LNCAP (cell line): ENCODE data around the gene CDKN2AIP.

ENCODE experiments used
- CTCF ChIP-seq: fragments of 450-650 bp; IDR thresholded peaks from 2 replicates; pipeline ENCODE4 v1.5.1; 2017; ENCODE audit warnings: mild to moderate bottlenecking

CDKN2AIP gene

DNA sequence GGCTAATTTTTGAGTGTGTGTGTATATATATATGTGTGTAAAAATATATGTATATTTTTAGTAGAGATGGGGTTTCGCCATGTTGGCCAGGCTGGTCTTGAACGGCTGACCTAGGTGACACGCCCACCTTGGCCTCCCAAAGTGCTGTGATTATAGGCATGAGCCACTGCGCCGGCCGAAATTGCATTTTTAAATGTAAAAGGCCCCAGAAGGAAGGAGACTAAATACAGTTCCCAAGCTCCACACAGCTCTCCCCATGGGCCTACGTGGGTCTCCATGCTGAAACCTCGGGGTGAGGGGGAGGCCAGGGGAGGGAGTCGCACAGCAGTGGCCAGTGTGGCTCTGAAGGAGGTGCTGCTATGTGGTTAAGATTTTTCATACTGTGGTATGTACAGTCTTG is 12.8 kb upstream of the CDKN2AIP start:
- no peak for TF ChIP-seq CTCF

GRCh38 chr4:183434264-183434663 is 10.2 kb upstream of the CDKN2AIP start:
- TF ChIP-seq CTCF = no peak

- no peak for TF ChIP-seq CTCF
These were observed 9.7 kb upstream of the CDKN2AIP start for GRCh38 chr4:183434666-183435190.

GRCh38 chr4:183435803-183436202 is 8.6 kb upstream of the CDKN2AIP start:
- TF ChIP-seq CTCF = no peak

DNA sequence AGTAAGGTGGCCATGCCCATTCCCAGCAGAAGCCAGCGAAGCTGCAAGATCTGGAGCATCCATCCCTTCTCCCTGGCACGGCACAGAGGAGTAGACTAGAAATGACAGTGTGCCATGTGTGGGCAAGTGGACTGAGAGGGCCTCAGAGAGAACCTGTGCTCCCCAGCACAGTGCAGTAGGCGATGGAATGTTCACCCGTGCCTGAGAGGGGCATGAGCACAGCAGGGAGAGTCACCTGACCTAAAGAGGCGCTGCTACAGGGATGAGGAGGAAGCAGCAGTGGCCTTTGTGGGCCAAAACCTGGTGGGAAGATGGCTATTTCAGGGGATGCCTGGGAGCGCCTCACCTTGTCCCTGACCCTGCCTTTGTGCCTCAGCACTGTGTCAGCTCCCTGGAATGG is 8.0 kb upstream of the CDKN2AIP start:
- no peak for TF ChIP-seq CTCF

GRCh38 chr4:183437452-183437851 is 7.0 kb upstream of the CDKN2AIP start:
- TF ChIP-seq CTCF = no peak

DNA sequence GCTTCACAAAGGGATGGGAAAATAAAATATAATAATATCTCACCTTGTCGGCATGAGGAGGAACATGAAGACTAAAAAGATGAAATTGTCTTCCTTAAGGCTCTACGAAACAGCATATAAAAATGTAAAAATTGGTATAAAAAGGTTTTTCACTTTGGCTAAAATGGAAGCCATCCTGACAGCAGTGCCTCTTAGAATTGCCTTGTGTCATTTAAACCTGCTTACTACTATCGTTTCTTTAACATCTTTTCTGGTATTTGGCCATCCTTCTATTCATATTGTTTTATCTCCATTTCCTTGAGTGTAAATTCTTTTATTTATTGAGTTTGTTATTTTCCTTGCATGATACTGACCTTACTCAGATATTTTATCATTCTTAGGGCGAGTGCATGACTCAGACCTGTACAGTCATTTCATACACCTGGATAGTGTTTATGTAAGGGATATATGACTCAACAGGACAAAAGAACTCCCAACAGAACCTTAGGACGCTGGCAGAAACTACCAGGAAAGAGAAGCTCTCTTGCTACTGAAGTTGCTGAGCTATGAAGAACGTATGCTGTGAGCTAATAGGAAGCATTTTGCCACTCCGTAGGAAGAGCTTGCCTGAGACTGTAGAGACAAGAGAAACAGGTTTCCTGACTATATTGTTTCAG is 5.8 kb upstream of the CDKN2AIP start:
- TF ChIP-seq CTCF = no peak

DNA sequence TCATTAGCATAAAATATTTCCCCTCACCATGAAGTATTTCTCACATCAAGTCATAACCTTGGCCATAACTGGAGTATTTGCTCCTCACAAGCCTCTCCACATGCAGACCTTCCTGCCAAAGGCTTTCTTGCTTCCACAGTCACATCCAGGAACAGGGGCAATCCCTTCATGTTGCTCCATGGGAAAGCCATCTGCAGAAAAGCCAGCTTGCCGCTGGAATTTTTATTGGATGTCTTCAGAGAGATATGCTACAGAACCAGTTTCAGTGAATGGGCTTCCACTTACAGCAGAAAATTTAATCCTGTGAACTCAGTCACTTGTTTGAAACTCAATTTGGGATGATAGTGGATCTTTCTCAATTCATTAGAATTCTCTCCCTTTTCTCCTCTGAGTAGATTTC is 3.2 kb upstream of the CDKN2AIP start:
- no peak for TF ChIP-seq CTCF
